GM12891 (cell line): ENCODE measurements around the gene SBK2.

Experiments used
- POLR2AphosphoS5 ChIP-seq: IDR thresholded peaks from 2 replicates; pipeline ENCODE4 v1.6.1; 2011; ENCODE audit warnings: low read depth, low read length, control low read depth
- POU2F2 ChIP-seq: IDR thresholded peaks from 2 replicates; pipeline ENCODE4 v1.6.1; 2011; ENCODE audit warnings: low read depth, mild to moderate bottlenecking, control low read depth, low read length, moderate library complexity
- TAF1 ChIP-seq: IDR thresholded peaks from 2 replicates; pipeline ENCODE4 v1.6.1; 2011; ENCODE audit warnings: low read depth, low read length, control low read depth

GRCh38 chr19:55581145-55581822 is 44.4 kb upstream of the SBK2 start:
- TF ChIP-seq TAF1 (no peak), POU2F2 (no peak), POLR2AphosphoS5 (no peak)
